HG02840 (cell line): ENCODE measurements around the gene LDLRAD3.
"Not testable (repeated sequence)": the region's sequence is repeated elsewhere in the genome, so short reads cannot be mapped to it uniquely, and the experiment has no call there.

Experiments used
- ATAC-seq: cut with Tn5 transposase; IDR thresholded peaks from one replicate; pipeline ENCODE4 v1.9.1; 2021; ENCODE audit warnings: mild to moderate bottlenecking, moderate library complexity, moderate number of reproducible peaks; ENCODE audit not compliant: unreplicated experiment, low FRiP score

LDLRAD3 gene

DNA sequence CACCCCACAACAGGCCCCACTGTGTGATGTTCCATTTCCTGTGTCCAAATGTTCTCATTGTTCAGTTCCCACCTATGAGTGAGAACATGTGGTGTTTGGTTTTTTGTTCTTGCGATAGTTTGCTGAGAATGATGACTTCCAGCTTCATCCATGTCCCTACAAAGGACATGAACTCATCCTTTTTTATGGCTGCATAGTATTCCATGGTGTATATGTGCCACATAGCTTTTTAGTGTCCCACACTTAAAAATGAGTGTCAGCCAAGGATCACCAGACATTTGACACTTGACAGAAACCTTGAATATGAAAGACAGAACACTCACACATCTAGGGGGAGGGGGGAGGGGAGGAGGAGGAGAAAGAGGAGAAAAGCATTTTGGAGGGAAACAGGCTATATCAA lies 245.9 kb downstream of the LDLRAD3 start:
- ATAC-seq, result not testable (repeated sequence)

DNA sequence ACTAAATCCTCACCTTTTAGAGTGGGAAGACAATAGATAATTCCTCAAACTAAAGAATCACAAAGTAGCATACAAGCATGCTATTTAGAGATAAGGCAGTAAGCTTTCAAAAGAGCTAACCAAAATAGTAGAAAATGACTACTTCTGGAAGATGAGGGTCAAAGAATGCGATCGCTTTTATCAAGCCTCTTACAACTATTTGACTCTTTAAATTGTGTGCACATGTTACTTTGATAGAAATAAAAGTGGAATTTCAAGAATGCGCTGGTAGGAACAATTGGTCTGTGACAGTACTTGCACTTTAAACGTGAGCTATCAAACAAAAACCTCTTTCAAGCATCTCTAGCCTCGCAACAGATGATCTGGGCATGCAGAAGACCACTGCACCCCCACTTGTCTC lies 248.1 kb downstream of the LDLRAD3 start:
- no peak for ATAC-seq

DNA sequence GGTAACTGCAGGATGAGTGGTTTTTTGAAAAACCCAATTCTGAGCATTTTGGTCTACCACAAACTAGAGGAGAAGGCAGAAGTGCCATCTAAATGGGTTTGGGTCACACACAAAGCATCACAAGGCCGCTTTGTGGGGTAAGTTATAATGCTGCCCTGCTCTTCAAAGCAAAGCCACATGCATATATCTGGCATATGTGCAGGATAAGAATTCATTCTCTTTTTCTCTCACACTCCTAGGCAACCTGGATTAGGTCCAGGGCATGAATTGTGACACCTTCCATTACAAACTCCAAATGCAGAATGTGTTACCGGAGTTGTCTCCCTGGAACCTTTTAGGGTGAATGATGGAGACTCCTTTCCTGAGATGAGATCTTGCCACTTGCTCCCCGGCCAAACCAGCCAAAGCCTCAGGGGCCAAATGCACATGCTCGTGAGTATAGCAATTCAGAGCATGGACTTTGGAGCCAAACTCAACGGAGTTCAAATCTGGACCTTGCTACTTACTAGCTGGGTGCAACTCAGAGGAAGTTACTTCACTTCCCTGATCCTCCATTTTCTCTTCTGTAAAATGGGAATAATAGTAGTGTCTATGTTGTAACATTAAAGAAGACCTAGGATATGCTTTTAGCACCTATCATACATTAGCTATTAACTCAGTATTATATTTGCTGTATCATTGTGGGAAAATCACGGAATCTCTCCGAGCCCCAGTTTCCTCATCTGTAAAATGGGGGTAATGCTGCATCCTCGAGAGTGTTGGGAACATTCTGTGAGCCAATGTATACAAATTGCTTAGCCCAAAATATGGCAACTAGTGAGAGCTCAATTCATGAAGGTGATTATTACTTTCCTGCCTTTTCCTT lies 248.8 kb downstream of the LDLRAD3 start:
- no peak for ATAC-seq

DNA sequence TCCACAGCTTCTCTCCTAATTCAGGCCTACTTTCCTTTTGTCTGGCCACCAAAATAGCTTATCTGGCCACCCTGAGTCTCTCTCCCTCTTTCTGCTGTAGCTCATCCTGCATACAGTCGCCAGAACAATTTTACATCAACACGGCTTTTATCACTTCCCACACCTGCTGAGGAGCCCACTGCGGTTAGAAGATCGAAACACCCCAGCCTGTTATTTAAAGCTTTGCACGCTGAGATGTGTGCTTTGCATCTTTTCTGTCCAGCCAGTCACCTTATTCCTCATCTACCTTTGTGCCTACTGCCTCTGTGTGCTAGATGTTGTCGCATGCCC lies 249.4 kb downstream of the LDLRAD3 start:
- ATAC-seq, result no peak

DNA sequence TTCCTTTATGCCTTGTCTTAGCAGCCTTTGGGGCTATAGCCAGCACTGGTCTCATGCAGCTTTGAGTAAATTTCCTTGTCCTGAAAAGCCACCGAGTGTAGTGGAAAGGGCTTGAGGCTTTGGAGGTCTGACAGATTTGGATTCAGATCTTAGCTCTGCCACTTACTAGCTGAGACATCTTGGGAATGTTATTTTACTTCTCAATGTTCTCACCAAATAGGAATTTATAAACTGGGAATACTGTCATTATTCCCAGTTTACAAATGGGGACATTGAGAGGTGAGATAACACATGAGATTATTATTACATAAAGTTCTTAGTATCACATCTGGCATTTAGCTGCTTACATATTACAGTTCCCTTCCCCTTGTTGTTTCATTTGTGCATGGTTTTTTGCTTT lies 249.9 kb downstream of the LDLRAD3 start:
- no peak for ATAC-seq

DNA sequence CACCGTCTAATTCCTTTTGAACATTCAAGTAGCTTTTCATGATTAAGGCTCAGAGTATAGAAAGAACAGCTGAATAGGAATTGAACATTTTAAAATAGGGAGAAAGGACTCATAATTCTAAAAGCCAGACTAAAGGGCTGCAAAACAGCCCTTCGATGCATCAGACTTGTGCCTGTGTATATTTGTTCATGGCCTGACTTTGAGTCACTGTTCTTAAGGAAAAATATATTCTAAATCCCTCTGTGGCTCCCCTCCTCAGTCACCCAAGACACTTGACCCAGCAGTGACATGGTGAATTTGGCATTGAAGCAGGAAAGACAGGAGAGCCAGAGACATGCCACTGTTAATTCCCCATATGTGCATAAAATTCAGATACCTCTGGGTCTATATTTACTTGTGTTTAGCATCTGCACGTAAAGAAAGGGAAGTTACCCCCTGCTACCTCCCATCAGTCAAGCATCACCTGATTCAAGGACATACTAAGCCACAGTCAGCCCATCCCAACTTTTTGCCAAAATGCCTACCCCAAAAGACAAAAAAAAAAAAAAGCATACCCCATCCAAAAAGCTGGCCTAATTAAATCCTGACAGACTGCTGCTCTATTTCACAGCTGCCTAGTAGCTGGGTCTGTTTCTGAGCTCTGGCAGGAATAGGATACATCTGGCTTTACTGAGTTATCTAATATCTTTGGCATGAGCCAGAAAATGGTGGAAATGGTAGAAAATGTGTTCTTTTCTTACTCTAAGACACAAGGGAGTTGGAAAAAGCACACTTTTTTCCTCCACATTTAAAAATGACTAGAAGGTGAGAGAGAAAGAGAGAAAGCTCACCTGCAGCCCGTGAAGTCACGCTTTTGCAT lies 251.9 kb downstream of the LDLRAD3 start:
- no peak for ATAC-seq

DNA sequence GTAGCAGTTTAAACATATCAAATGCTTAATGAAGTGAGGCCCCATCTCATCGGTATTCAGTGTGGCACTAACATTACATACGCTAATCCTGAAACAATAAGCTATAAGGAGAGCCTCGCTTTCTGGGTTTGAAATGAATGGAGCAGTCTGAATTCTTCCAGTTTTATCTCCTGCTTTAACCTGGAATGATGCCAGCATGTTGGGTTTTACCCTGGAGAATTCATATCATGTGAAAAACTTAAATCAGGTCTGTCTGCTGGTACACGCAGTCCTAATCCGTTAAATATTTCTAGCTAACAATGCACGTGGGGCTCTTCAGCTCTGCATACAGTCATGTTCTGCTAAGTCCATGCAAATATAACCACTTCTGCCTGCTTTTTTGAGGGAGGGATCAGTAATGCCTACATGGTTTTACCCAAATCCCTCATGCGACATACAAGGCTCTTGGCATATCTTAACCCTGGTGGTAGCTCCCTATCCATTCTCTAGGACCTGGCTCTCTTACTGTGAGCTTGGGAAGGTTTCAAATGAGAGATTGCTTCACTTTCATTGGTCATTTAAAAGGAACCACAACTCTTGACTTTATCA lies 252.6 kb downstream of the LDLRAD3 start:
- ATAC-seq, result no peak

DNA sequence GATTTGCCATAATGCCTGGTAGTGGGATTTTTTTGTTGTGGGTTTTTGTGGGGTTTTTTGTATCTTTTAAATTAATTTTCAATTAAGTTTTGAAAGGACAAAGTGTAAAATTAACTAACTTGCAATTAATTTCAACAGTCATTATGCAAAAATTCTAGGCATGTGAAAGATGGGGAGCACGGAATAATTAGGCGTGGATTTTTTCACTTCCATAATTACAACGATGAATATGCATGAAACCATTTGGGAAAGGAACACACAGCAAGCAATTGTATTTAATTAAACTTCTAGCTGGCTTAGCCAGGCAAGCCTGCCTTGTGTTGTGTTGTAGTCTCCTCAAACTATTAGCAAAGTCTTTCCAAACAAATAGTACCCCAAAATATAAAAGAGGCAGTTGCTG lies 257.5 kb downstream of the LDLRAD3 start:
- ATAC-seq, result no peak

DNA sequence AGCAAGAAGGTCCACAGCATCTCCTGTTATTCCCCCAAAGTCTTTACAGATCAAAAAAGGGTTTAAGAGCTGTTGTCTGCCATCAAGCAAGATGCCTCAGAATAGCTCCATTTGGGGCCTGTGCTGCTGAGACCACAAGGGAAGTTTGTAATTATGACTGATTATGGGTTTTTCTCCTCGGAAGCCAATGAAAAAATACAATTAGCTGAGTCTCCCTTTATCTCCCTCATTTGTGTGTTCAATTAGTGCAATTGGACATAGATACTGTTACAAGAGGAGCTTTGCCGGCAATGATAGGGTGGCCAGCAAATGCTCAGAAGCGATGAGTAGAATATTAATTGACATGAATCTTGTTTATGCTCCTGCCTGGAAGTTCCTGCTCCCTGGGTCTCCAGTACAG lies 261.7 kb downstream of the LDLRAD3 start:
- ATAC-seq, result no peak

DNA sequence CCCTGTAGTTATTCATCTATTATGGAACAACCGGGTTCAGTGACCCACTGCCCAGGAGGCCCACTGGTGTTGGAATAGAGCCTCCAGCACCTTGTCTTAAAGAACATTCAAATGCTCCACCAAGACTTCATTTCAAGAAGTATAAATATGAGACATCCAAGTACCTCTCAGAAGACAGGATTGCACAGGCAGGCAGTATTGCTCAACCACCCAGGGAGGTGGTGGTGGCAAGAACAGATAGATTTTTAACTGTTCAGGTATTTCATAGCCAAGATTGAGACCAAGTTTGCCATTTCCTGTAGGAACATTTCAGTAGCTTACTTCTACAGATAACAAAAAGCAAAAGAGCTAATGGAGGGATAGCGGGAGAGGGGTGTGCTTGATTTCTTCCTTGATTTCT lies 266.7 kb downstream of the LDLRAD3 start:
- ATAC-seq, result no peak

DNA sequence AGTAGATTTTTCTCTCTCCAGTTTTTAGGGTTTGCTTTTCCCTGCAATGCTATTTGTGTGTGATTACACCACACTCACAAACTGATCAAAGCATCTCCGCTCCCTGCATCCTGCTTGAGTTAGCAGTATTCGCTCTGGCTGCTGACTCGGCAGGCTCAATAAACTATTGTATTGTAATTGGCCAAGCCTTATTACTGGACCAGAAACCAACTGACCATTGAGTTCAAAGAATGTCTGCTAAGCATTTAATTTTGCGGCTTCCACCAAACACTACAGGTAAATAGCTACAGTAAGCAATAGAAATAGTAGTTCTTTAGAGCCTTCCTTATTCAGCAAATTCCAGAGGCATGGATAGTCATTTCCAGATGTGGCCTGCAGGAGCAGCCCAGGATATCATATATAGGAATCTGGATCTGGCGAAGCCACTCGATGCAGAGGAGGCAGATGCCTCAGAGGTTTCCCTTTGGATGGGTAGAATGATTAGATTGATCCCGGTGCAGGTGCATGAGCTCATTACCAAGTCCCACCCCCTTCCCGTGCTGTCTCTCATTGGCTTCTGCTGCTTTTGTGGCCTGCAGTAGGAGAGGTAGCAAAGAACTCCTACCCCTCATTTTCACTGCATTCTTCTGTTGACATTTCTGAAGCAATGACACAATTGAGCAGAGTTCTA lies 268.0 kb downstream of the LDLRAD3 start:
- ATAC-seq, result no peak

DNA sequence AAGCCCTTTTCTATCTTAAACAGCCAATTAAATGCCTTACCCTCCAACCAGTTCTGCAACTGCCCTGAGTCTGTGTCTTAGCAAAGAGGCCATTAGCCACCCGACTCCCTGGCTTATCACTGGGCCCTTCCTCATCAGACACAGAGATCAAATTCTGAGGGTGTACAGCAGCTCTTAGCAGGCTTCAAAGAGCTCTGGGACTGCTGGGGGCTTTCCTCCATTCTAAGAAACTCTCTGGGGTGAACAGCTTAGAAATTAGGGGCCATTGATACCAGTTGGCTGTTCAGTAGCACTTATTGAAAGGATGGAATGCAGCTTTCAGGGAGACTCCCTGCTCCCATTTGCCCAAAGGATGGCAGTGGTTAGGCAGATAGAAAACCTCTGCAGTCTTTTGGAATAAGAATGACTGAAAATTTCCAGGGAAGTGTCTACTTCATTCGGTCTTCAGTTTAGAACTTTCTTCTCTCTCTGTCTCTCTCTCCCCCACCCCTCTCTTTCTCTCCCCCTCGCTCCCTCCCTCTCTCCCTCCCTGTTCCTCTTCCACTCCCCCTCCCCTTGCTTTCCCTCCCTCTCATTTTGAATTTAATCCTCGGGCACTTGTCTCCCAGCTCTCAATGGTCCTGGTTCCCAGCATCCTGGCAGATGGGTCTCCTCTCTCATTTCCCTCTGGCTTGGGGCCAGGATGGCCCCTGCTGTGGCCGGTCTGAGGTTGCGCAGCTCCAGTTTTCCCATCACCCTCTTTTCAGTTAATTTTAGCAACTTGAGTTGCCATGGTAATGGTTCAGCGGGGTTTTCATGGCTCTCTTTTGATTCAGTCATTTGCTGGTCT lies 268.9 kb downstream of the LDLRAD3 start:
- ATAC-seq, result no peak

DNA sequence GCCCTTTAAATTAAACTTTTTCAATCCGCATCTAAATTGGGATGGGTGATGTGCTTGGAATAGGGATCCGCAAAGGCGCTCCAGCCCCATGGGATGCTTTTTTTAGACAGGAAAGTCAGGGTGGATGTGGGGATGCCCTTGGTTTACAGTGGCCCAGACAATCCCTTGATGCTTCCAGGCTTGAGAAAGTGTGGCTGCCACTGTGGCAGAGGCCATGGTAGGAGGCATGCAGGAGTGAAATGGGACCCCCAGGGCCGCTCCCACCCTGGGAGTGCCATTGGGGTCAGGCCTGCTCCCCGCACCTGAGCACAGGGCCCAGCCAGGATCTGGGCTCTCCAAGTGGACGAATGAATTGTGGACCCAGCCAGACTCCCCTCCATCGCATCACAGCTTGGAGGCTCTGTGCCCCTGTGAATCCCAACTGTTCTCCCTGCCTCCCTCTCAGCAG lies 269.6 kb downstream of the LDLRAD3 start:
- ATAC-seq, result no peak

DNA sequence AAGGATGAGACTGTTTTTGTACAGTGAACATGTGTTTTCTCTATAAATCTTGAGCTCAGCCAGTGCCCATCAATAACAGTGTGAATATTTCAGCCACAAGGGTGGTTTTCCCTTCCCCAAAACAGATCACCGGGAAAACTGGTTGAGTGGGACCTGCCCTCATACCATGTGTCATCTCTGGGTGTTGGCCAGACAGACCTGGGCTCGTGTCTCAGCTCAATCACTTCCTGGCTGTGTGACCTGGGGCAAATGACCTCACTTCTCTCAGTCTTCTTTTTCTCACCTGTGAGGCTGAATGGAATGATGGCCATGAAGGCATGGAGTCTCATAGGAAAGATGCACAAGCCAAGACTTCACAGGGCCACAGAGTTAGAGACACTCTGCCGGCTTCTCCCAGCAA lies 270.6 kb downstream of the LDLRAD3 start:
- no peak for ATAC-seq

DNA sequence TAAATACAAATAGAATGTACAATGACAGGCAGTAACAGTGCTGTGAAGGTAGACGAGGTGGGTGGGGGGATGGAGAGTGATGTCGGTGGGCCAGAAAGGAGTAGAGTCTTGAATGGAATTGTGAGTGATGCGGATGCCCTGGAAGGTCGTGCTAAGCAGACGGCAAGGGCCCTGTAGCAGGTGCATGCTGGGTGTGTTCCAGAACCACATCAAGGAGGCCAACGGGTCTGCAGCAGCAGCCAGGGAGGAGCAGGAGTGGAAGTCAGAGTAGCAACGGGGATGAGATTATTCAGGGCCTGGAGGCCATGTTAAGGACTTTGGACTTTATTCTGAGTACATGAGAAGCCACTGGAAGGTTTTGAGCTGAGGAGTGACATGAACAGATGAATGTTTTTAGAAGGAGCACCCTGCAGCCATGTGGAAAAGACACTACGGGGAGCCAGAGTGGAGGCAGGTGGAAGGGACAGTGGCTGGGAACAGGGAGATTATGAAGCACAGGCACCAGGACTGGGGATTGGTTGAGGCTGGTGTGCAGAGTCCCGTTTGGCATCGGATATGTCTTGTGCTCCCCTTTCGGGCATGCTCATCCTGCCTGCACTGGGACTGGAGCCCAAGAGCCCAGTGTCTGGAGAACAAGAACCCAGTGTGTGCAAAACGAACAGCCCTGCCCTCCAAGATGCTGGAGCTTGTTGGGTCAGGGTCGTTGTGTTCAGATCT lies 271.3 kb downstream of the LDLRAD3 start:
- ATAC-seq, result no peak

DNA sequence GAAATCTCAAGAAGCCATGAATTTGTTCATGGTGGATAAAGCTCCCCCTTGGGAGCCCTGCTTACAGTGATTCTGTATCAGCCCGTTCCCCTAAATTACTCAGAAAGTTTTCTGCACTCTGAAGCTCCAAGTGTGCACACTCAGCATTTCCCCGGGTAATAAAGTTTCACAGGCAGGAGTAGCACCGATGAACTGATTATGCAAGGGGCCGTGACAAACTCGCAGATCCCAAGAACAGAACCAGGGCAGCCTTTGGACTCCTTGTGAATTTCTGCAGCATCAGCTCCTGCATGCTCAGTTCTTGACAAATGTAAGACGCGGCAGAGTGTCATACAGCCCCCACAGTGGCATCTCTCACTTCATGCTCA lies 271.8 kb downstream of the LDLRAD3 start:
- ATAC-seq, result no peak

DNA sequence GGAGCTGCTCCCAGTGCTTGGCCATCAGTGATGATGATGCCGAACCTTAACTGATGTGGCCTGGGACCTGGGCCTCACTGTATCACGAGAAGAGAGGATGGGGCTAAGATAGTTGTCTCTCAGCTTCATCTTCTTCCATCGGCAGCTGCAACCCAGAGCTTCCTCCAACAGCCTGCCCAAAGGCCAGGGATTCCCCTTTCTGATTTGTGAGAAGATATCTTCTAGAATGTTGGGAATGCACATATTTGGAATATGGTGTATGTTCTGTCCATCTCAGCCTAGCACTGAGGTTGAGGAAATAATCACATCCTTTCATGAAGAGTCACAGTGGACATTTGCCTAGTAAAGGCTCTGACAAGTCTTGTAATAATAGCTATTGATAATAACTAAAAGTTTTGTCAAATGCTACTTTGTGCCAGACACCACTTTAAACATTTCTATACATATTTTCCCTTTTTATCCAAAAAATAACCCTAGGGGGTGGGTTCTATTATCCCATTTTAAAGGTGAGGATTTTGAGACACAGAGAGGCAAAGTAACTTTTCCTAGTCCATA lies 272.3 kb downstream of the LDLRAD3 start:
- ATAC-seq, result no peak

DNA sequence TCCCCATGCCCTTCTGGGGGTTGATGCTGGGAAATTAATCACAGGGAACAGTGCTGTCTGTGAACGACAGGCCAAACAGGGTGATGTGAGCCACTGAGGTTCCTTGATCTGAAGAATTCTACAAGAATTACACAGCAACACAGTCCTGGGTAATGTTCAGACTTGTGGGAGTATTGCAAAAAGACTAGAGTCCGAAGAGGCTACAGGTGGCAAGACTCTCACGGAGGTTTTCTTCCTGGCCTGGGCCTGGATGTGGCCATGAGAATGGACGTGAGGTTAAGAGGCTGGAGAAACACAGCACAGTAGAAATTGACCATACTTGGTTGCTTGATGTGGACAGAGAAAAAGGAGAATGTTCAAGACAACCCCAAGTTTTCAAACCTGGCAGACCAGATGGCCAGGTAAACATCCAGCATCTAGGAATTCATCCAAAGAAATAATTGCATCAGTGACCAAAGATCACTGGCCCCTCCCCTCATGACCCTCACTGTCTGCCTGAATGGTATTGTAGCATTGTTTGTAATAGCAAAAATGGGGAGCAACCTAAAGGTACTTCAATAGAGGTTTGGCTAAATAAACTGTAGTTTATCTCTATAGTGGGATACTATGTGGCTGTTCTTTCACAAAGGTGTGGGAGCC lies 274.5 kb downstream of the LDLRAD3 start:
- ATAC-seq, result no peak

DNA sequence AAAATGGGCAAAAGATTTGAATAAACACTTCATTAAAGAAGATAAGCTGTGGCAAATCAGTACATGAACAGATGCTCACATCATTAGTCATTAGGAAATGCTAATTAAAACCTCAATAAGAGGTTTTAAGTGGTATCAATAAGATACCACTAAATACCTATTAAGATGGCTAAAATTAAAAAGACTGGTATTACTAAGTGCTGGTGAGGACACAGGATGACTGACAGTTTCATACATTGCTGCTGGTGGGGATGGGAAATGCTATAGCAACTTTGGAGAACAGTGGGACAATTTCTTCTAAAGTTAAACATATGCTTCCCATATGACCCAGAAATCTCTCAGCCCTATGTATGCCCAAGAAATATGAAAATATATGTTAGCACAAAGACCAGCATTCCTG lies 276.1 kb downstream of the LDLRAD3 start:
- ATAC-seq, result no peak
